GM18507 (cell line): ENCODE results near the gene ARHGEF35.
"Not testable (repeated sequence)": the region's sequence is repeated elsewhere in the genome, so short reads cannot be mapped to it uniquely, and the experiment has no call there.

Experiments
- DNase-seq: peaks from one replicate; pipeline ENCODE4 v3.0.0; 2011; ENCODE audit warnings: low read depth; ENCODE audit not compliant: insufficient read length; ENCODE audit errors: extremely low spot score
- FAIRE-seq: peaks from 2 replicates; lab custom pipeline; 2011; peaks lifted over from hg19 to GRCh38; lab: Jason Lieb, UNC

ARHGEF35 gene

DNA sequence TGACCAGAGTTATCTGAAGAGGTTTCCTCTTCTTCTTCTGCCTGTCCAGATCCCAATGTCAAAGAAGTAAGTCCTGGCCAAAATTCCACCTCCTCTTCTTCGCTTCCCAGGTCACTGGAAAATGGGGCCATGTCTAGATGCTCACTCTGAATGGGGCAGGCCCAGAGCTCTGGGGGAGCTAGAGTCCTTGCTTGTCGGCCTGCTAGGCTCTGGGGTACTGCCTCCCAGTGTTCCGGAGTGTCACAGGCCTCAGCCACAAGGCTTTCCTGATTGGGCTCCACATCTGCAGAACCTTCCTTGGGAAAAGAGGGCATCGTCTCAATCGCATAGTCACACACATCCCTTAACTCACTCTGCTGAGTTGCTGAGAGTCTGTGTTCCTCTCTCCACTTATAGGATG lies 7.8 kb downstream of the ARHGEF35 start:
- not testable (repeated sequence) for DNase-seq, FAIRE-seq

DNA sequence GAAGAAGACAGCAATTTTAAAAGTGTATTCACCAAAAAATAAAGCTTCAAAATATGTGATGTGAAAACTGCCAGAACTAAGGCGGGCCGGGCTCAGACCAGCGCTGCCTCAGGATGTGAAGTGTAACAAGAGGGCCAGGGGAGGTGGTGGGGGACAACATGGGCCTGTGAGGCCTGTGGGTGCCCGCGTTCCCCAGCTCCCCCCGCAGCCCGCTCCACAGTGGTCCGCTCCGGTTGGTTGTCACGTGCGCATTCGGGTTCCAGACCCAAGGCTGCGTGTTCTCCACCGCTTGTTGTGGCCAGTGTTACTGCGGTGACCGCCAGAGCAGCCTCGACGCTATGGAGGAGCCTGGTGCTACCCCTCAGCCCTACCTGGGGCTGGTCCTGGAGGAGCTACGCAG lies 12.5 kb downstream of the ARHGEF35 start, which contains the start of gene CTAGE4:
Gene CTAGE4 (plus strand): TSS at position 301 of the 400 bp plus-strand sequence. CDS start 38 bp downstream, at position 339.
- not testable (repeated sequence) for FAIRE-seq, DNase-seq

DNA sequence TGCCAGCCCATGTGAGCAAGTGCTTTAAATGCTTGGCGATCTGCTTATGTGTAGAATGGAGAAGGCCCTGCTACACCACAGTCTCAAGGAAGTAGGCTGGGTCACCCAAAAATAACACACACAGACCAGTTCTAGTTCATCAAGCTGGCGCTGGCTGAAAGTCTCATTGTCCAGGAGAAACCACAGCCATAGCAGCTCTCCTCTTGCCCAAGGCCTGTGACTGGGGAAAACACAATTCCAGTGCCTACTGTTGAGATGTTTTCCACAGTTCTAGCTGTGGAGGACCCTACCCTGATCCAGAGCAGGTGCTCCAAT lies 16.5 kb downstream of the ARHGEF35 start:
- not testable (repeated sequence) for FAIRE-seq, DNase-seq

DNA sequence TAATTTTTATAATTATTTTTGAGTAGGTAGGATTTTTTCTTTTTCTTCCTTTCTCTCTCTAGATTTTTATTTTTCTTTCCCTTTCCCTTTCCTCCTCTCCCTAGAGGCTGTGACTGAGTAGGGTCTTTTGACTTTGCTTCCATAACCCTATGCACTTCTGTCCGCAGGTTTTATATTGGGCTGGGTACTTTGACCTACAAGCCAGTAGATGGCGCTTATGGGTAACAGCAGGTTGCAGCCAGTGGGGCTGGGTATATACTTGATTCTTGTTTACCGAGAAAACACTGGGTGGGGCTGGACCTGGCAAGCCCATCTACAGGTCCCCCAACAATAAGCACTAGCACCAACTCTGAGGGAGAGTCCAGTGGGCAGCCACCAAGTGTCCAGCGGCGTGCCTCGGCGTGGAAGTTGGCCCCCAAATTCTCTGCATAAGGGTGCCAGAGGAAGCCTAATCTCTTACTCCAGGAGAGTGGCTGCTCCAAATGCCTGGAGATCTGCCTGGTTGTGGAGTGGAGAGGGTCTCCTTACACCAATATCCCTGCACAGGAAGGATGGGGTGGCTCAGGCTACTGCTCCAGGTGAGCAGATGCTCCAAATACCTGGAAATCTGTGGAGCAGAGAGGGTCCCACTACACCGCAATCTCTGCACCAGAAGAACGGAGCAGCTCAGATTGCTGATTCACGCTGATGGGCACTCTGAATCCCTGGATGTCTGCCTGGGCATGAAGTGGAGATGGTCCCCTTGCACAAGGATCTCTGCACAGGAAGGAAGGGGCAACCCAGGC lies 17.1 kb downstream of the ARHGEF35 start:
- DNase-seq, result not testable (repeated sequence)

DNA sequence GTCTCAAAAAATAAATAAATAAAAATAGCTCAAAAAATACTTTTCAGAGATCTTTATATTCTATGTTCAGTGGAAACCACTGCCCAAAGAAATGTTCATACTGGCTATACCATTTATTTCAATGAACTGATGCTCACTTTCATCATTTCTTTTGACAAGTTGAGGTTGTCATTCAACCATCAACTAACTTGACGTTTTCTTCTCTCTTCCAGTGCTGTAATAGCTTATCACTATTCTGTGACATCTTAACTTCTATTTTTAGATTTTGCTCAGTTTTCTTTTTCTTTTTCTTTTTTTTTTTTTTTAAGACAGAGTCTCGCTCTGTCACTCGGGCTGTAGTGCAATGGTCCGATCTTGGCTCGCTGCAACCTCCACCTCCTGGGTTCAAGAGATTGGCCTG lies 21.0 kb downstream of the ARHGEF35 start:
- DNase-seq (no peak), FAIRE-seq (no peak)

More for the DNA sequence above, 17.1 kb downstream of the ARHGEF35 start:
- peak; percentile 74 for FAIRE-seq

DNA sequence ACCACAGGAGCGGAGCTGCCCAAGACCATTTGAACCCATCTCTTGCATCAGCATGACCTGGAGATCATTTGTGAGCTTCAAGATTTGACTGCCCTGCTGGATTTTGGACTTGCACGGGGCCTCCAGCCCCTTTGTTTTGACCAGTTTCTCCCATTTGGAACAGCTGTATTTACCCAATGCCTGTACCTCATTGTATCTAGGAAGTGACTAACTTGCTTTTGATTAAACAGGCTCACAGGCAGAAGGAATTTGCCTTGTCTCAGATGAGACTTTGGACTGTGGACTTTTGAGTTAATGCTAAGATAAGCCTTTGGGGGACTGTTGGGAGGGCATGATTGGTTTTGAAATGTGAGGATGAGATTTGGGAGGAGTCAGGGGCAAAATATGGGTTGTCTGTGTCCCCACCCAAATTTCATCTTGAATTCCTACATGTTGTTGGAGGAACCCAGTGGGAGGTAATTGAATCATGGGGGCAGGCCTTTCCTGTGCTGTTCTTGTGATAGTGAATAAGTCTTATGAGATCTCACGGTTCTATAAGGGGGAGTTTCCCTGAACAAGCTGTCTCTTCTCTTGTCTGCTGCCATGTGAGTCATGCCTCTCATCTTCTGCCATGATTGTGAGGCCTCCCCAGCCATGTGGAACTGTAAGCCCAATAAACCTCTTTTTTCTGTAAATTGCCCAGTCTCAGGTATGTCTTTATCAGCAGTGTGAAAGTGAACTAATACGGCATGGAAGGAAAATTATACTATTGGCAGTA lies 23.9 kb downstream of the ARHGEF35 start:
- not testable (repeated sequence) for FAIRE-seq, DNase-seq

DNA sequence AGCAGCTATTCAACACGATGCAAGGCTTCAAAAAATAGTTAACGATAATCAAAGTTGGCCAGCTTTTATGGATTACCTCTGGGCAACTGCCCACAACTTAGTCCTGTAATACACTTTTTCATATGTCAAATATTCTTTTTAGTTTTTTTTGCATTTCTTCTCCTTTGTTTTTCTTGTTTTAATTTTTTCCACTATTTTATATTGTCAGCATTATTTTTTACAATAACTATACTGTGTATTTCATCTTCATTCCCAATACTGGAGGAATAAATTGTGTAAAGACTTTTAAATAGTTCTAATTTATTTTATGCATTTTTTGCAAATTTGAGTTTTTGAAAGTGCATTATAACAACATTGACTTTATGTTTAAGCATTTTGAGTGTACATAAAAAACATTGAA lies 30.8 kb downstream of the ARHGEF35 start:
- no peak for DNase-seq
- FAIRE-seq, result no peak

DNA sequence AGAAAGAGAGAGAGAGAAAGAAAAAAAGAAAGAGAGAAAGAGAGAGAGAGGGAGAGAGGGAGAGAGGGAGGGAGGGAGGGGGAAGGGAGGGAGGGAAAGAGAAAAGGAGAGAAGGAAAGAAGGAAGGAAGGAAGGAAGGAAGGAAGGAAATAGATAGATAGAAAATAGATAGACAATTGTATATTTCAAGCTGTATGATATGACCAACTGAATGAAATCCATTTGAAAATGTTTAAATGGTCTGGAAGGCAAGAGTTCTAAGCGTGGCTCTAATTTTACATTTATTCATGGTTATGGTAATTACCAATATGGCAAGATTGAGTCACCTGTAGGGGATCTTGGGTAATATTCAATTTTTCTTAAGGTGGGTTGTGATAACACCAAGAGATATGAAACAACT lies 36.8 kb downstream of the ARHGEF35 start:
- DNase-seq, result no peak
- FAIRE-seq, result no peak

DNA sequence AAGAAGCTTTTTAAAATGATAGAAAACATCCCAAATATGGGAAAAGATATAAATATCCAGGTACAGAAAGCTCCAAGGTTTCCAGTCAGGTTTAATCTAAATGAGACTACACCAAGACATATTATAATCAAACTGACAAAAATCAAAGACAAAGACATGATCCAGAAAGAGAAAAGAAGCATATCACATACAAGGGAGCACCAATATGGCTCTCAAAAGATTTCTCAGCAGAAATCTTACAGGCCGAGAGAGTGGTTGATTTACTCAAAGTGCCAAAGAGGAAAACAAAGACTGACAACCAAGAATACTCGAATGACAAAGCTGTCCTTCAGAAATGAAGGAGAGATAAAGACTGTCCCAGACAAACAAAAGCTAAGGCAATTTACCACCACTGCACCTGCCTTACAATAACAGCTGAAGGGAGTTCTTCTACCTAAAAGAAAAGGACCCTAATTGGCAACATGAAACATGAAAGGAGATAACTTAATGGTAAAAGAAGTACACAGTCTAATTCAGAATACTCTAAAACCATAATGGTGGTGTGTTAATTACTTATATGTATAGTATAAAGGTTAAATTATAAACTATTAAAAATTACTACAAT lies 47.3 kb downstream of the ARHGEF35 start:
- no peak for FAIRE-seq

DNA sequence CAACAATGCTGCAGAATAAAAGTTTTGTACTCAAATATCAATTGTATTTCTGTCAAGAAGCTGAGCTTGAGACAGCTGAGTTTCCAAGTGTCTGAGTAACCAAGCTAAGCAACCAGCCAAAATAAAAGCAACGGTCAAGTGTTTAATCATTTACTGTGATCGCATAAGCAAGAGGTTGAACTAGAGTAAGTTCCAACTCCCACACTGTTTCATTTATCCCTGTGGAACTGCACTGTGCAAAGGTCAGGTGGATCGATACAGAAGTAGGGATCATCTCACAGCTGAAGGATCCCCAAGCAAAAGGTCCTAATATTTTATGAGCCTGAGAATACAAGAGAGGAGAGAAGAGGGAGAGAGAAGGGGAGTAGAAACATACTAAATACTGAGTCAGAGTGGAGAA lies 51.2 kb downstream of the ARHGEF35 start:
- no peak for FAIRE-seq
- DNase-seq, result no peak

More for the DNA sequence above, 47.3 kb downstream of the ARHGEF35 start:
- no peak for DNase-seq

DNA sequence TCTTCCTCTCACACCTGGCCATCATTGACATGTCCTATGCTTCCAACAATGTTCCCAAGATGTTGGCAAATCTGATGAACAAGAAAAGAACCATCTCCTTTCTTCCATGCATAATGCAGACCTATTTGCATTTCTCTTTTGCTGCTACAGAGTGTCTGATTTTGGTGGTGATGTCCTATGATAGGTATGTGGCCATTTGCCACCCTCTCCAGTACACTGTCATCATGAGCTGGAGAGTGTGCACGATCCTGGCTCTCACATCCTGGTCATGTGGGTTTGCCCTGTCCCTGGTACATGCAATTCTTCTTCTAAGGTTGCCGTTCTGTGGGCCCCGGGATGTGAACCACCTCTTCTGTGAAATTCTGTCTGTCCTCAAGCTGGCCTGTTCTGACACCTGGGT lies 53.4 kb downstream of the ARHGEF35 start:
- no peak for FAIRE-seq
- DNase-seq, result no peak

DNA sequence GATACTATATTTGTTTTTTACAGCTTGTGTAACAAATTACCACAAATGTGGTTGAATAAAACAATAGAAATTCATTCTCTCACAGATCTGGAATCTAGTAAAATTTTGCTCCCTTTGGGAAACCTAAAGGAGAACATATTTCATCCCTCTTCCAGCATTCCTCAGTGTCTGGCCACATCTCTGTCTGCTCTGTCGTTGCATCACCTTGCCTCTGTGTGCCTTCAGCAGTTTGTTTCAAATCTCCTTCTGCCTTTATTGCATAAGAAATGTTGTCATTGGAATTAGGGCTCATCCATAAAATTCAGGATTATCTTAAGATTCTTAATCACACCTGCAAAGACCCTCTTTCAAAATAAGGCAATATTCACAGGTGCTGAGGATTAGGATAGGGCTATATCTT lies 58.1 kb downstream of the ARHGEF35 start:
- FAIRE-seq (no peak), DNase-seq (no peak)
